ENCODE data around the gene DCST1.
A peak's percentile ranks its signal among the peaks of the same experiment; 100 is the strongest.

DCST1 gene

DNA sequence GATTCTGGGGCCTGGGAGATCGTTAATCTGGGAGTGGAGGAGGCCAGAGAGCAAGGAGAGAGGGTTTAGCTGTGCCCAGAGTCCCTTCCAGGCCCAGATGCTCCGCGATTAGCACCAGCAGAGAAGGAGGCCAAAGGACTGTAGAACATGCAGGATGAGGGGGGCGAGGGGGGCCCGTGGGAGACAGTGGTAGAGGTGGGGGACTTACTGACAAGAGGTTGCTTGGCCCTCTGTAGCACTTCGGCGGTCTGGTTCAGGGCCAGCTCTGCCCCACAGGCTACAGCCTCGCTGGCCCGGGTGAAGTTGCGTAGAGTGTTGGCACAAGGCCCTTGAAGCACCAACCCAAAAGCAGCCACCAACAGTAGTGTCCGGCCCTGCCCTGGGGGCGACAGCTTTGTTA, 738 bp upstream of the DCST1 start:
- DNase-seq (ENCODE audit: low read depth in 2 of 2) = no peak

DNA sequence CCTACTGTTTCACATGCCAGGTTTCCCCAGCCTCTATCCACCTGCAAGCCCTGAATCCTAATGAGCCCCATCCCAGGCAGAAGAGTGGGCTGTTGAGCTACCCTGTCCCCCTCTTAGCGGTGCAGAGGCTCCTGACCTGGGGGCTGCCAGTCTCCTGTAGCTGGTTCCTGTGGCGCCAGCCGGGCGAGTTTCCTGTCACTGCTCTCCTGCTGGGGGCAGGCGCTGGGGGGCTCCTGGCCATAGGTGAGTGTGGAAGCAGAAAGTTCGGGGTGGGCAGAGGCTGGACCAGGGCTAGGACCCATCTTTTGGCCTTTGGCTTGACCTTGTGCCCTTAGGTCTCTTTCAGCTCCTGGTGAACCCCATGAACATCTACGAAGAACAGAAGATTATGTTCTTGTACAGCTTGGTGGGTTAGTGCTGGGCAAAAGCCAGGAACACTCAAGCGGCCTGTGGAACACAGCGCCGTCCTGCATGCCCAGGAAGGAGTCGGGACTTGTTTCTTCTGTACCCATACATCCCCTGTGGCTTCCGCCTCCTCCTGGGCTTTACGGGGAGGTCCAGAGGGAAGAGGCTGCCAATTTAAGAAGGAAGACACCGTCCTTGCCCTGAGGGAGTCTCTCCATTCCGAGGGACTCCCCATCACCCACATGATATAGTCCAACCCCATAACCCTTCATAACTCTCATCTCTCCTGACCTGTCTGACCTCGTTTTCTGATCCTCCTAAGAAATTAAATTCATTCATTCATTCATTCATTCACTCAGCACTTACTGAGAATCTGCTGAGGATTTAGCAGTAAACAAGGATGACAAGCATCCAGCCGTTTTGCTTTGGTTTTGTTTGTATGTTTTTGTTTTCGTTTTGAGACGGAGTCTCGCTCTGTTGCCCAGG, 939 bp downstream of the DCST1 start:
- no peak for DNase-seq (ENCODE audit: low read depth in 2 of 2)

GRCh38 chr1:155035936-155036335, 2.3 kb downstream of the DCST1 start:
- no peak for DNase-seq (ENCODE audit: low read depth in 2 of 2)

DNA sequence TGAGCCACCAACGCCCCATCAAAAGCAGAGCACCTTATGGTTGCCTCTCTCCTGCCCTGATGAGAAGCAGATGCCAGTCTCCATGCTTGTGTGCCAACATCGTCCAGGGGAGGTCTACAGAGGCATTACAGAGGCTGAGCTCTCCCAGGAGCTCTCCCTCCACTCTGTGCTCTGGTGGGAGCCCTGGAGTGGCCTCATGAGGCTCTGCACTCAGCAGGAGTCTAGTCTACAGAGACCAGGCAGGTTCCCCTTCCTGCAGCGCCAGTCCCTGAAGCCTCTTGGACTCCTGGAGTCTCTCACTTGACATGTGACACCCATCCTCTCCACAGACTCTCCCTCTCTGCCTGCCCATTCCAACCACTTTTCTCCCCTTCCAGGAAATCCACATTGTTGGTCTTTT, 3.4 kb downstream of the DCST1 start:
- no peak for DNase-seq (ENCODE audit: low read depth in 2 of 2)

- no peak for DNase-seq (ENCODE audit: low read depth in 2 of 2)
Observed at GRCh38 chr1:155037851-155038441, 4.3 kb downstream of the DCST1 start.

DNA sequence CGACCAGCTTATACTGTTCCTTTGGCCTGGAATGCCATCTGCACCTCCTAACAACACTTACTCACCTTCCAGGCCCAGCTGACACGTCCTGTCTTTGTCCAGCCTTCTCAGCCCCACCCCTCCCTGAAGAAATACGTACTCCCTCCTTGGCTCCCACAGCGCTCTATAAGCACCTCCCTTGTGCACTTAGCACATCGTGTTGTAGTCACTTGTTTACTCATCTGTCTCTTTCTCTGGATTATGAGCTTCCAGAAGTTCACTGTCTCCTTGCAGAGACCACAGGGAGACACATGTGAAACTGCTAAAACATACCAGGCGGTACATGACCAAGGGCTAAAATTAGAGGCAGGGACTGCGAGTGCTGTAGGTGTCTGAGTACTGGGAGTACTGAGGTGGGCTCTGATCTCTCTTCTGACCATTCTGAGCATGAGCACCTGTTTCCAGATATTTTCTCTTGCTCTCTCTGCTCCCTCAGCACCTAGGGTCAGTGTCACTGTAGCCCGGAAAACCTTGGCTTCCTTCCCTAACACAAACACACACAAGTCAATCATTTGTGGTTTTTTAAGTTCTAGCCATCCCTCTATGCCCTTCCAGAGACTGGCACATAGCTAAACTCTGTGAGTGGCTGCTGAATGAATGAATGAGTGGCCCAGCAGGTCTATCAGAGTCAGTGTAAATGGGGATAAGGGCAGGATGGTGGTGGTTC, 5.1 kb downstream of the DCST1 start:
- no peak for DNase-seq (ENCODE audit: low read depth in 2 of 2)

GRCh38 chr1:155039308-155039669, 5.7 kb downstream of the DCST1 start:
- DNase-seq (ENCODE audit: low read depth in 2 of 2) = no peak

DNA sequence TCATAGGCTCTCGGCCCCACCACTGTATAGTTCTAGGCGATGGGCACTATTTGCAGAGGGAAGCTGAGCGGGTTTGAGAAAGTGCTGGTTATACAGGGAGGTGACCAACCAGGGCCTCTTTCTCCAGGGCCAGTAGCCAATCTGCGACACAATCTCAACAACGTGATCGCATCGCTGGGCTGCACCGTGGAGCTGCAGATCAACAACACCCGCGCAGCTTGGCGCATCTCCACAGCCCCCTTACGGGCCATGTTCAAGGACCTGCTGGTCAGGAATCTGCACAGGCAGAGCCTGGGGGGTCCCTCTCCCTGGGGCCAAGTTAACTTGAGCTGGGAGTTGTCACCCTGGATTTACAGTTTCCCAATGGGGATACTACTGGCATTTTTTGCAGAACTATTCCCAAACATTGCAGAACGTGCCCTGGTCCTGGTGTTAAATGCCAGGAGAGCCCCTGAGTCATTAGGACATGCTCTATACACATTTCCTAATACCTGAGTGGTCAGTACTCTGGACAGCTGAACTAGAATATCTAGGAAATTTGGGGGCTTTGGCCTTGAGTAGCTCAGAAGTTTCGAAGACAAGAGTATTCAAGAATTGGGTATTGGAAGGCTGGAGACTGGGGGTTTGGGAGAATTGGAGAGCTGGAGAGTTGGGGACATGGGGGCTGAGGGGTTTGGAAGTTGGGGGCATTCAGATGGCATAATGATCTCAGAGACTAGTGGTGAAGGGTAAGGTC, 6.9 kb downstream of the DCST1 start:
- DNase-seq (ENCODE audit: low read depth in 2 of 2) = no peak

- no peak for DNase-seq (ENCODE audit: low read depth in 2 of 2)
Observed at GRCh38 chr1:155042789-155043188, 9.2 kb downstream of the DCST1 start.

GRCh38 chr1:155043301-155043702, 9.7 kb downstream of the DCST1 start:
- no peak for DNase-seq (ENCODE audit: low read depth in 2 of 2)

DNA sequence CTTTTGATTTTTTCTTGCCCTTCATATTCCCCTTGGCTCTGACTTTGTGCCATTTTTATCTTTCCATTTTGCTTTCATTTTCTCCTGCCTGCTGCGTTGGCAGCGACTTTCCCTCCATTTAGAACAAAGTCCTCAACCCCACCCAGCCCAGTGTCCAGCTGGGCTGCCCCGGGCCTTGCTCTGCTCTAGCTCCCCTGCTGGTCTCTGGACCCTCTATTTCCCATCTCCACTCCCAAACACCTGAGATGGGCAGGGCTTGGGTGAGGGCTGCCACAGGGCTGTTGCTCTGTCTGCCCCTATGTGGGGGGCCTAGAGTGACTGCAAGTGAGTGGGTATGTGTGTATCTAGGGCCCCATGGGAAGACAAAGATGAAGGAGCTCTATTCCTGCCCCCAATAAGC, 10.2 kb downstream of the DCST1 start:
- DNase-seq (ENCODE audit: low read depth in 2 of 2) = no peak

DNA sequence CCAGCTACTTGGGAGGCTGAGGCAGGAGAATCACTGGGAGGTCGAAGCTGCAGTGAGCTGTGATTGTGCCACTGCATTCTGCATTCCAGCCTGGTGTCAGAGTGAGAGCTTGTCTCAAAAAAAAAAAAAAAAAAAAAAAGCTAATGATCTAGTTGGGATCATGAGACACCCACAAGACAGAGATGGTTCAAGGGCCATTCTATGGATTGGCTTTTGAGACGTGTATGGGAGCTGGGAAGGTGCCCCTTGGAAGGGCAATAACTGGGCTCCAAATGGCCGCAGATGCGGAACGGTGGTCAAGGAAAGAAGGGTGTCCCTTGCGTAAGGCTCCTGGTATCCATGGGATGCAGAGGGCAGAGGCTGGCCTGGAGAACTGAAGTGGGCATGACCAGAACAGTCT, 10.7 kb downstream of the DCST1 start:
- no peak for DNase-seq (ENCODE audit: low read depth in 2 of 2)

- DNase-seq (ENCODE audit: low read depth in 2 of 2) = peak in 1 of 2 donors; percentile 39
Observed at GRCh38 chr1:155044812-155045657, 11.4 kb downstream of the DCST1 start.

DNA sequence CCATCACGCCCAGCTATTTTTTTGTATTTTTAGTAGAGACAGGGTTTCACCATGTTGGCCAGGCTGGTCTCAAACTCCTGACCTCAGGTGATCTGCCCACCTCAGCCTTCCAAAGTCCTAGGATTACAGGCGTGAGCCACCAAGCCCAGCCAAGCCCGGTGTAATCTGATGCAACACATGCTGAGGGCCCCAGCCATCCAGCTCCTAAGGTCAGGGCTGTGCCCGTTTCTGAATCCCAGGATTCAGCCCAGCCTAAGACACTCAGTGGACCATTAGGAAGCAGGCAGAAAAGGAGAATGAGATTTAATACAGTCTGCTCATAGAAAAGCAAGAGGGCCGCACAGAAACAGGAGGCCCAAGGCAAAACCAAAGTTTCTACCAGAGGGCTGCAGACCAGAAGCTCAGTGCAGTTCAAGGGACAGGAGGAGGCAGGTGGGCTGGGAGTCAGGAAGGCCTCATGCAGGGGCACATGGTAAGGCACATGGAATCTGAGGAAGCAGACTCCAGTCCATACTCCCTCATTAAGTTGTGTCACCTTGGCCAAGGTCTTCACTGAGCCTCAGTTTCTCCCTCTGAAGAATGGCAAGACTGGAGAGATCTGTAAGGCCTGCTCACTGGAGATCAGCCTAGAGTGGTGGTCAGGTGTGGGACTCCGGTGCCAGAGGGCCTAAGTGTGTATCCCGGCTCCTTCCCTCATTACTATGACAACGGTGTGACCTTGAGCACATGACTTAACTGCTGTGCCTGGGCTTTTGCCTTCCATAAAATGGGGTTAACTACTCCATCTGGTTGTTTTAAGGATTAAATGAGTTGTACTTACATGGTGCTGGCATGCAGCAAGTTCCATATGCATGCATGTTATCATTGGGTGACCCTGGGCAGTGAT, 15.1 kb downstream of the DCST1 start:
- DNase-seq (ENCODE audit: low read depth in 2 of 2) = no peak

DNA sequence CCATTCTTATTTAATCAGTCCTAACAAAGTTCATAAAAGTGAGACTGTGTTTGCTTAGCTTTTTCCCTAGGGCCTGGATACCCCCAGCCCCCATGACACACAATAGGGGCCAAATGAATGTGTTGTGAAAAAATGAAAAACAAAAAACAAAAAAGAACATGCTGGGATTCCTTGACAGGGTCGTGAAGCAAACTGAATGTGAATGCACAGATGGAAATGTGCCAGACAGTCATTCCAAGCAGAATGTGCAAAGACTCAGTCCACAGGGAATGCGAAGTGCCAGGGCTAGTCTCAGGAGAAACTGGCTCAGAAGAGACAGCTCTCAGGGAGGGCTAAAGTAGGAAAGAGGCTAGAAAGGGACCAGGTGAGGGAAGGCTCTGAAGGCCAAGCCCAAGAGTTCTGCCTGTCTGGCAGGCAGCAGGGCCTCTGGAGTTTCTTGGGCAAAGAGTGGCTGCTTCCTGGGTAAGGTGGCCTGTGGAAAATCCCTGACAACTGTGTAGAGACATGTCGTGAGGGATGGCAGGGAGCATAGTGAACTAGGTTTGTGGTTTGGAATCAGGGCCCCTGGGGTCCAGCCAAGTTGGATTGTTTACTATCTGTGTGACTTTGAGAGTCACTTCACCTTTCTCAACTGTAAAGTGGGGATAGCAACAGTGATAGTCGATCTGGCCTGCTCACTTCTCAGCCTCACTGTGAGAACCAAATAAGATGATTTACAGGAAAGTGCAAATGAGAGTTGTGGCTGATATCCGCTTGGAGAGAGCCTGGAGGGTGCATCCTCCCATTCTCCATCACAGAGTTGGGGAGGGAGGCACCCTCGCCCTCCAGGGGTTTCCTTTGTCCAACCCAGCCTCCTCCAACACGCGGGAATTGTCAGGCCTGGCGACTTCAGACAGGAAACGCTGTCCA, 16.3 kb downstream of the DCST1 start:
- no peak for DNase-seq (ENCODE audit: low read depth in 2 of 2)

DNA sequence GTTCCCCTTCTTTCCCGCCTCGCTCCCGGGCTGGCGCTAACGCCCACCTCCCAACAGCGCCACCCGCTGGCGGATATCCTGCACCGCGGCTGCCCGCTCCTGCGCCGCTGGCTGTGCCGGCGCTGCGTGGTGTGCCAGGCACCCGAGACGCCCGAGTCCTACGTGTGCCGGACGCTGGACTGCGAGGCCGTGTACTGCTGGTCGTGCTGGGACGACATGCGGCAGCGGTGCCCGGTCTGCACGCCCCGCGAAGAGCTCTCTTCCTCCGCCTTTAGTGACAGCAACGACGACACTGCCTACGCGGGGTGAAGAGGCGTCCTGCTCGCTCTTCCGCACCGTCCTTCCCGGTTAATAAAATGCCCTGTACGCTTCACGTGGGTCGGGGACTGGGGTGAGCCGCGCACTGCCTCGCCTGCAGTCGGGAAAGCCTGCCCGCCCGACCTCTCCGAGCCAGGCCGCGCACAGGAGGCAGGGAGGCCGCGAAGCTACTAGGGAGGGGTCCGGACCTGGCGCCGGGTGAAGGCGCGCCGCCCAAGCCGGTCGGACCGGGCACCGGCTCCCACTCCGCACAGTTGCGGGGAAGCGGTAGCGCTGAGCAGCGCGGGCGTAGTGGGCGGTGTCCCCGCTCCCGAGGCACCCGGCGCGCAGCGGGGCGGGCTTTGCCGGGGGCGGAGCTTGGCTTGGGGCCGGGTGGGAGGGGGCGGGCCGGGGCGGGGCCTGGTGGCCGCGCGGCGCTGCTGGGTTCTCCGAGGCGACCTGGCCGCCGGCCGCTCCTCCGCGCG, 17.1 kb downstream of the DCST1 start, which contains the start of gene ADAM15:
Gene ADAM15, plus strand, starts transcription at position 757 of the 782 bp plus-strand sequence. CDS start 71 bp downstream, outside the sequence.
- DNase-seq (ENCODE audit: low read depth in 2 of 2) = peak; percentile 56 to 66

GRCh38 chr1:155051342-155051776, 17.7 kb downstream of the DCST1 start:
- no peak for DNase-seq (ENCODE audit: low read depth in 2 of 2)

DNA sequence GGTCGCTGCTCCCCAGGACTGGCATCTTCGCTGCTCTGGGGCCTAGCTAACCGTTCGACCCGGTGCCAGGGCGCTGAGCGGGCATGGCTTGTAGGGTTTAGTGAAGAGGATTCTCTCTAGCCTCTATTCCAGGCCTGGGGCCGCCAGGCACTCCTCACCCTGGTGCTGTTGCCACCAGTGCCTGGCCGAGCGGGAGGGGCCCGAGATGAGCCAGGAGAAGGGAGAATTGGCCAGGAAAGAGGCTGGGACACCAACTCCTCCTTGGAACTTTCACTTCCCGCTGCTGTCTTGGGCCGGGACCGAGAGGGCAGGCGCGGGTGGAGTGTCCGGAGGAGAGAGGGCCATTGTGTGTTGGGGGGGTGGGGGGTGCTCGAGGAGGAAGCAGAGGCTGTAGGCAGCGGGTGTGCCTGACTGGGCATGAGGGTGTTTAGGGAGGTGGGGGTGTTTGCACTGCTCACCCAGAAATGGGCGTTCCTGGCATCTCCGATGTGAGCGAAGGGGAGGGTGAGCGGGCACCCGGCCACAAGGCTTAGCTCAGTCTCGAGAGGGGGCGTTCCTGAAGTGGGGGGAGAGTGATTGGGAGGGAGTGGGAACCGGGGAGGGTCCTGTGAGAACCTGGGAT, 18.3 kb downstream of the DCST1 start:
- DNase-seq (ENCODE audit: low read depth in 2 of 2) = no peak

Measured in stimulated activated CD8-positive, alpha-beta memory T cell treated with anti-CD3 and anti-CD28 coated beads, Interleukin-2, amount 100 ng/mL, for 1 hour (primary cell).